GM18870 (cell line): ENCODE results near the gene MNT.
A peak's percentile ranks its signal among the peaks of the same experiment; 100 is the strongest.

Experiments used
- ATAC-seq: cut with Tn5 transposase; IDR thresholded peaks from one replicate; pipeline ENCODE4 v1.9.1; 2021; ENCODE audit warnings: moderate library complexity; ENCODE audit not compliant: unreplicated experiment

Gene MNT

DNA sequence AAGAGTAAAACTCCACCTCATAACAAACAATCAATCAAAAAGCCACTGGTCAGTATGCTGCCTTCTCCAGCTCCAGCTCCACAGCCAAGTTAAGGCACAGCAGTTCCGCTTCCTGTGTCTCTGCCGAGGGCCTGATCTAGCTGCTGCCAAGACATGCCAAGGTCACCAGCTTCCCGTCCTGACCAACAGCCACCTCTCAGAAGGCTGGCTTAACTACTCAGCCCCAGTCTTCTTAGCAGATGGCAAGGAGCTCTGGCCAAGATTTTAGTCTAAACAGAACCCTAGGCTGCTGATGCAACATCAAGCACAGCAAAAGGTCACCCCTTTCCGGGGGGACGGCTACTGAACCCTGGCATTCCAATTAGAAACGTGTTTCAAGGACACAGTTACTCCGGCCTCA is 17.7 kb upstream of the MNT start:
- ATAC-seq, result no peak

DNA sequence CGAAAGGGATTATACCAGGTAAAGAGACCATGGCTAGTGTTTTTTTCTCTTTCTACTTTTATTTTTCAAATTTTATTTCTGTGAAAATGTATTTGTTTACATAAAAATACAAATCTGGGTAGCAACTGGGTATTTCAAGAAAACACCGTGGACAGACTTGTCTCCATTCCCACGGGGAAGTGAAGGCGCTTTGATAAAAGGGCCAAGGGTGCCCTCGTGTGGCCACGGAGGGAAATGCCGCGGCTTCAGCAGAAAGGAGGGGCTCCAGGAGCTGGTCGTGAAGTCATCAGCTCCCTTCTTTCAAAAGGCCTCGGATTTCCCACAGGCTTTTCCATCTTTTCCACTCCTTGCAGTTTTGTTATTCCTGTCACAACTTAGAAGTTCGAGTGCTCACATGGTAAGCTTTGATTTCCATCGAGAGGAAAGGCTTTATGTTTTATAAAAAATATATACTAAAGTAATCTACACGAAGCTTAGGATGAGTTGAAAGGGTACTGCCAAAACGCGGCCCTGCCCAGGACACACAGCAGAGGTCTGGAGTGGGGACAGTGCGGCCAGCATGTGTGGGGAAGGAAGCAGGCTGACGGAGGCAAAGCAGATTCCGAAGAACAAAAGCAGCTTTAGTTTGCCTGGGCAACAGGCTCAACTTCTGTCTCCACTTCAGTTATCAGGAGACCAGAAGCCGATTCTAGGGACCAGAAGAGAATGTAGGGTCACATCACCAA is 15.3 kb upstream of the MNT start:
- ATAC-seq, result no peak

DNA sequence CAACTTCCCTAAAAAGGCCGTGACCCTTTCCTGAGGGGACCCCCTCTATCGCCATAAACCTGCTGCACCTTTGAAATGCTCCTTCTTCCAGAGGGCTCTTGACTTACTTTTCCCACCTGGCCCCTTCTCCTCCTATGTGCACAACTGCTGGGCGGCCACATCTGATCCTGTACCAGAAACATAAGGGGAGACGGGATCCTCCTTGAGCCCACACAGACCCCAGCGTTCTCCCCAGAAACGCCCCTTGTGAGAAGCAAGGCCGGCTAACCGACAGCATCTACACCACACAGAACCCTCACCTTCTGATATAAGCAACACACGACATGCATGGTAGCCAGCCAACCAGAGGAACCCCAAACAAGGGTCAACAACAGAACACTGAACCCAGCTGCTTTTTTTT is 14.2 kb upstream of the MNT start:
- no peak for ATAC-seq

DNA sequence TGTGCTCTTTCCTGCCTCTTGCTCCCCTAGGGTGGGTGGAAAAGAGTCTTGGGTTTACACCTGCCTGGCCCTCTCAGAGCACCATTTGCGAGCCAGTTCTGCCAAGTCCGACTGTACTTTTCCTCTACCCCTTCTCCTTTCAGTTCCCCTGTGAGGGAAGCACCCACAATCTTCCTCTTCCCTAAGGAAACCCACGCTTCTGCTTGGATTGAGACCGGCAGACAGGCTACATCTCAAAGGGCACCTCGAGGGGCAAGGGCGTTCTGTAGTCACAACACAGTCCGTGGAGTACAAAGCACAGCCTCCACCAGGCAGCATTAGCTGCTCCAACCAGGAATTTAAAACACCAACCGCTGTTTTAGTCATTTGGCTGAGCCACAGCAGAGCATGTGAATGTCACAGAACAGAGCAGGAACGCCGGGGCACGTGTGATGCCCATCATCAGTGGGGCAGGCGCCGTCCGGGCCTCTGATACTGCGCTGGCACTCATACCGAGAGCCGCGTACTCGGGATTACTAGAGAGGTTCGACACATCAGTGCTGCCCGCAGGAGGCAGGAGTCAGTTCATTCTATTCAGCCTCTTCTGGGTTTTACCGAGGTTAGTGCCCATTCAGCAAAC is 13.7 kb upstream of the MNT start:
- no peak for ATAC-seq

DNA sequence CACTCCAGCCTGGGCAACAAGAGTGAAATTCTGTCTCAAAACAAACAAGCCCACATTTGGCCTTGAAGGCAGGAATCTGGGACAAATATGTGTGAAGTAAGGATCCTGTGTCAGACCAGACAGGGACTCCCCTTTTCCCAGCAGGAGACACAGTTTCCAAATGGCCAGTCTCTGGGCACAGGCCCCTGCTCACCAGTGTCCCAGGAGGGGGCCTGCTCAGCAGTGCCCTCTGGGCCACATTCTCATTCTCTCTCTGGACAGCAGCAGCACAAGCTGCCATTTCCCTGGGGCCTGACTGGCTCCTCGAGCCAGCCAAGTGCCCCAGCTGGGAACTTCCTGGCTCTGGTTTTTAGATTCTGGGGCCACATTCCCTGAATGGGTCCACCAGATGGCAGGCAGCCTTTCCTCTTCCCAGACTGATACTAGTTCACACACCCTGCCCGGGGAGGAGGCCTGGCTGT is 11.7 kb upstream of the MNT start:
- ATAC-seq, result no peak

DNA sequence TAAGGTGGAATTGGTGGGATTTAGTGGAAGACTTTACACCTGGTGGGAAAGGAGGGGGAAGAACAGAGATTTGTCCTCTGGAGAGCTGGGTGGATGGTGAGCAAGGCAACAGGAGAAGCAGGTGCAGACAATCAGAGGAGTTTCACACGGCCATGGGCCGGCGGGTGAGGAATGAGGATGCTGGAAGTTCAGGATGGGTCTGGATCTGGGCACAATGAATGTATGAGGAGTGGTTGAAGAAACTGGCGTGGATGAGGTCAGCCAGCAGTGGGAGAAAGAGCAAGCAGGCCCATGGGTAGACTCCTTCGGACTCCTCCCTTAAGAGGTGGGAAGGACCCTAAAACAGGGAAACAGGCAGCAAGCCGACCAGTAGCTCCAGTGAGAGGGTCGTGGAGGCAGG is 10.1 kb upstream of the MNT start:
- no peak for ATAC-seq

DNA sequence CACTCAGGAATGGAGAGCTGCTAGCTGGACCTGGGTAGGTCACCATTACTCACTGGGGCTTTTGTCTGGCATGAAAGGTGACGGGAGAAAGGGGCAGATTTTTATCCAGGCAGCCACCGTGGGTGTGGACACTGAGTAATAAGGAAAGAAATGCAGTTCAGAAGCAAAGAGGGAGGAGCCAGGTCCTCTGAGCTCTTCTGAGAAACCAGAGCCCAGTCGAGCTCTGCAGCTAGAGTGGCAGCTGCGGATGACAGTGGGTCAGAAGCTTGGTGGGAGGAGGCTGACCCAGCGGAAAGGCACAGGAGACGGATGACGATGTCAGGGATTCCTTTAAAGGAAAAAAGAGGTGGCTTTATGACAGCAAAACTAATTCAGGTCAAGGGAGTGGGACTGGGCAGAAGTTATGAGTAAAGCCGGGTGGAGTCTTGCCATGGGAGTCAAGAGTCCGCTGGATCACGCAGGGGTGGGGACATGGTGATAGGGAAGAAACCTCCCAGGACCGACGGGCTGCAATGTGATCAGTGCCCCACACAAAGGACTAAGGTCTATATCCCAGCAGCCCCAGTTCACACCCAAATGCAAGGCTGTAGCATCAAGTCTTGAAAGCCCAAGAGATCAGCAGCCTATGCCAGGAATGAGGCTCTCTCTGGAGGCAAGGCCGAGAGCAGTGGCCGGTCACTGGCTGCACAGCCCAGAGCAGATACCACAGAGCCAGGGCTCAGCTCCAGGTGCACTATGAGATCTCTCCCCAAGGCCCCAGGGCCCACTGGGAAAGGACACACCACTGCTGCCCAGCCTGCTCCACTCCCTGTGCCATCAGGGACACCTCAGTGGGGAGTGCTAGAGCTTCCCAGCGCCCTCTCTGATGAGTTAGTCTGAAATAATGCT is 6.3 kb upstream of the MNT start:
- ATAC-seq, result no peak

DNA sequence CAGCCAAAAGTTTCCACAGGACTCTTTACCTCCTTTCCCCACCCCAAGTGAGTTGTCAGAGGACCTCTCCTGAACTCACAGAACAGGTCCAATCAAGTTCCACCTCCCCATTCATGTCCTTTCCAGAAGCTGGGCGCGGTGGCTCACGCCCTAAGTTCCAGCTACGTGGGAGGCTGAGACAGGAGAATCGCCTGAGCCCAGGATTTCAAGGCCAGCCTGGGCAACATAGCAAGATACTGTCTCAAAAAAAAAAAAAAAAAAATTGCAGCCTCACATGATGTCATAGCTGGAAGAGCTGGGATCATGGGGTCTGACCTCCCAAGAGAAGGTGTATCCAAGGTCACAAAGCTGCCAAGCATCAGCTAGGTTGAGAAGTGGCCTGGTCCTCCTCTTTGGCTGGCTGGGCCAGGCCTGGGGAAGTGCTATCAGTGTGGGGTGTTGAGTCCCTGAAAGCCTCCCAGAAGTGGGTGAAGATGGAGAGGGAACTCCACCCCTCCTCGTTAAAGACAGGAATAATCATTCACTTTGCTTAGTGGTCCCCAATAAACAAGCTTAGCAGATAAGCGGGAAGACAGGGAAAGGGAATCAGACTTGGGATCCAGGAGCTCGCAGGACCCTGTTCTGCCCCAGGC is 5.5 kb upstream of the MNT start:
- no peak for ATAC-seq

DNA sequence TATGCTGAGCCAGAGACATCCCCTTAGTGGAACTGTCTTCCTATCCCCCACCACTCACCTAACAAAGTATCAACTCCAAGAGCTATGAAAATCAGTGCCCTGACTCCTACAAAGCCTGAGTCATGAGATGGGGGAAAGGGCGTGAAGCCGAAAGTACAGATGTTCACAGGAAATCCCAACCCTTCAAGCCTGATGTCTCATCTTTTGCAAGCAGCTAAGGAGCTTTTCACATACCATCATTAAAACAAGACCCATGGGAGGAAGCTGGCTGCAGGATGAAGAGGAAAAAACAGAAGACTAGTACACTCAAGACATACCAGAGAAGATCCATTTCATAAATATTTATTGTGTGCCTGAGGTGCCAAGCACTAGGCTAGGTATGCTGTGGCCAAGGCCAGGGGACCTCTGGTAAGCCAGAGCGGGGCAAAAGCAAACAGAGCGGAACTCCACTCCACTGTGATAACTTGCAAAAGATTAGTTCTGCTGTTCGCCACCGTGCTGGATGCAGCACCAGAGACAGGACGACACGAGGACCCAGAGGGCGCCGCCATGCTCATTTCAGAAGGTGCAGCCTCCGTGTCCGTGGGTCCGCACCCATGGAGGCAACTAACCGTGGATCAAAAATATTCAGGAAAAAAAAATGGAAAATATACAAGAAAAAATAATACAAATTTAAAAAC is 4.5 kb upstream of the MNT start:
- ATAC-seq, result no peak

DNA sequence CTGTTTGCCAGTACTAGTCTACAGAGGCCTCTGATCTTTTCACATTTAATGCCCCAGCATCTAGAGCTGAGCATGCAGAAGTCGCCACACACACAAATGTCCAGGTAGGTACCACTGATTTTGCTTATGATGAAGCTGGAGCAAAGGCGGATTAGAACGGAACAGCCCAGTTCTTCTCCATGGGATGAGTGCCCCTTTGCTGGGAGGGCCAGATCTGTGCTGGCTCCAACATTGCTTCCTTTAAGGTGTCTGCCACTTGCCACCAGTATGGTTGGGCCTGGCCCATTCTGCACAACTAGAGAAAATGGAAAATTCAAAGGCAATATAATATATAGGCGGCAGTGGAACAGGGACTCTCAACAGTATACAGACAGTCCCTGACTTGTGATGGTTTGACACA is 2.2 kb upstream of the MNT start:
- ATAC-seq, result no peak

DNA sequence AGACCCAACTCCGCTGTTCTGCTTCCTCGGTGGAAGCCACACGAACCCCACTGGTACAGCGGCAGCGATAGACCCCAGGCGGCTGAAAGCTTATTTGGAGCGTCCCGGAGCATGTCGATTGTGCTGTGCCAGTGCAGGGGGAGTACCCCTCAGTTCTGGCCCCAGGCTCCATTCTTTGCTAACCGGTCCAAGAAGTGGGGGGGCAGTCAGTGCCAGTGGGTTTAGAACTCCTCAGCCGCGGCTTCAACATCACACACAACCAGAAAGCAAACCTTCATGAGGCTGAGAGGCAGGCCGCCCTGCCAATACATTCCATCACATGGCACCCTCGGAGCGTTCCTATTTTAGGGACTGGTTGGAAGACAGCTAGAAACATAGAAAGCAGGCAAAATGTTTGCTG is 1.7 kb upstream of the MNT start:
- no peak for ATAC-seq

DNA sequence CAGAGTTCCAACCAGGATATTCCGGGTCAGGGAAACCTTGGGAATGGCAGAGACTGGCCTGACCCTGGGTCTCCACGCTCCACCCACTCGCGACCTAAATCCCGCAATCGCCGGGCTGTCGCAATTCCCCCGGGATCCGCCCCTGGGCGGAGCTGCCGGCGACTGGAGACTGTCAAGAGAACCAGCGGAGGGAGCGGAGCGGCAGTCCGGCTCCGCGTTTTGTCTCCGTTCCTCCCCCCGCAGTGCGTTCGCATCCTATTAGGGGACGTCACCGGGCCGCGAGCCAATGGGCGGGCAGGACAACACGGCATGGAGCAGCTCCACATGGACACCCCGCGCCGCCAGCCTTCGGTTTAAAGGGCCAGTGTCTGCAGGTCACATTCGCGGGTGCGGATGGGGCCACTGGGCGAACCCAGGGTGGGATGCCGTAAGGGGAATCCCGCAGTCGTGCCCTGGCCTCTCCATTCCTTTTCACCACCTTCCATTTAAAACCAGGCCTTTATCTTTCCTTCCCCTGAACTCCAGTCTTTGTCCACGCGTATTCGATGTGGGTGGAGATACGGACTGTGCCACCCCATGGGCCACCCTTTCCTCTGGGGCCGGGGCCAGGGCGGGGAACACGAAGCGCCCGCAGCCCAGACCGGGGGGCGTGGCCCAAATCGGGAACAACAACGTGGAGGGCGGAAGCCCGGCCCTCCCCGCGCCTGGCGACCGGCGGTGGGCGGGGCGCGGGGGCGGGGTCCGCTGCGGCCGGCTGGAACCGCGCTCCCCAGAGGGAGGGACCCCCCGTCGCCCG is 764 bp upstream of the MNT start:
- ATAC-seq, result peak; percentile 44

DNA sequence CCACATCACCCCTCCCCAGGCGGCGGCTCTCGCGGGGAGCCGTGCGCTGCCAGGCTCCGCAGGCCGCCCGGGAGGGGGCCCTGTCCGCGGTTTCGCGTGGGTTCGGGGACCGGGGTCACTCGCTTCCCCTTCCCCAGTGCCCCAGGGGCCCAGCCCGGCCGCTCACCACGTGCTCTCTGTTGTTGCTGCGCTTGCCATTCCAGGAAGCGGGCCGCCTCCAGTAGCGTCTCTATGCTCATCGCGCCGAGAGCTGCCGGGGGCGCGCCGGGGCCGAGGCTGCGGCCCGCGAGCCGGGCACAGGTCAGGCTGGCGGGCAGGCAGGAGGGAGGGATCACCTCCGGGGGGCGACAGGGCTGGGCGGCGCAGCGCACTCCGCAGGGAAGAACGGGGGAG is 390 bp downstream of the MNT start:
- no peak for ATAC-seq

DNA sequence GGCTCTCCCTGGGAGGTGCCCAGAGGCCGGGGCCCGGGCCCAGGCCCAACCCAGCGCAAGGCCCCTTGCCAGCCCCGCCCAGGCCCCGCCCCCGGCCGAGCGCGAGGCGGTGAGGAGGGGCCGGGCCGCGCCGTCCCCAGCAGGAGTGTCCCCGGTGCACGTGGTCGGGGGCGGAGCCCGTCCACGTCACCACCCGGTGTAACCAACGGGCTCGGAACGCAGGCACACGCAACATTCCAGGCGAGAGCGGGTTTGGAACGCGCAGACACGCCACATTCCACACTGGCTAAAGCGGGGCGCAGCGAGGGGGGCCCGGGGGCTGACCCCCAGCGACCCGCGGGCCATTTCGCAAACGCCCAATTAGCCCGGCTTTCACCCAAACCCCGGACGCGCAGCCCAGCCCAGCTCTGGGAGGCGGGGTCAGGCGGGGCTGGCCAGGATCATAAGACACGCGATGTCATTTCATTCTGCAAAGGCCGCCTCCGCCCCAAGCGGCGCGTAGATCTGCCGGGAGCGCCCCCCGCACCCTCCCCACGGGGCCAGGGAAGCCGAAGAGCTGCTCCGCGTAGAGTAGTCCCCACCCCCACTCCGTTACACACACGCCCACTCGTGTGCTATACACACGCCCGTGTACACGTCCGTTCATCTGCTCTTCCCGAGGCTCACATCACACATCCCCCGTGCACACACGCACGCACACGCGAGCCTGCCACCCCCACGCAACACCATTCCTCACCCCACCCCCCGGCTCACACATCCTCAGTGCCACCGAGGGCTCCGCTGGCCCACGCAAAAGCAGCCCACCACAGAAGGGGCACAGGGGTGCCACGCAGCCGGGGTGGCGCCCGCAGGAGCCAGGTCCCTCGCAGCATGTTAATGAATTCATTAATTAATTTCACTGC is 1.0 kb downstream of the MNT start:
- peak; percentile 33 for ATAC-seq

DNA sequence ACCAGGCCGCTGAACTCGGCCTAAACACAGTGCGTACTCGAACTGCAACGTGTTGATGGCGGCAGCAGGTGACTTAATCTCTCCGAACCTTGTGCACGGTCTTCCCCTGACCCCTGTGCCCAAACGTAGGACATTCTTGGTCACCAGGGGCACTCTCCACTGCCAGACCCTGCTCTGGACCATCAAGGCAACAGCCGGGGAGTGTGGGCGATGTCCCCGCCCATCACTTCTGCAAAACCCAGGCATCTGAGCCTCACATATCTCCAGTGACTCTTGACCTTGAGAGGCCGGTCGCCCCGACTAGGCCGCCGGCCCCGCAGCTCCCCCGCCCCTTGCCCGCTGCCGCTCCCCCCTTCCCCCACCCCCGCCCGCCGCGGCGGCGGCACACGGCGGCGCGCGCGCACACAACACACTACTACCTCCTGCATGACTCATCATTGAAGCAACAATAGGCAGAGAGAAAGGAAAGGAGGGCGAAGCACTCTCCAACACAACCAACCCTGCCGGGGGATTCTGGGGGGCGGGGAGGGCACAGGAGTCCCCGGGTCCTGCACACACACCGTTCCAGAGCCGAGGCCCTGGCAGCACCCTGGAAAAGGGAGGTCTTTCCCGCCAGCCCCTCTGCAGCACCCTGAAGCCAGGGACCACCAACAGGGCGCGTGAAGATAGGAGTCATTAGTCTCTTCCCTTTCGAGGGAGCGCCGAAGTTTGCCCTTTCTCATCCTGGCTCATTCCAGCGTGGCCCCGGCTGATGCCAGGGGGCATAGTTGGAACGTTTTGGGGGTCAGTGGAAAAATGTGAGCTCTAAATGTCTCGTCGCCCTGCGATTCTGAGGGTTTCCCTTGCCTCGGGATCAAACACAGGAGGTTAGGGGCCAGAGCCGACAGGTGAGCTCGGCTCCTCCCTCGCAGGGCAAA is 1.9 kb downstream of the MNT start:
- no peak for ATAC-seq

DNA sequence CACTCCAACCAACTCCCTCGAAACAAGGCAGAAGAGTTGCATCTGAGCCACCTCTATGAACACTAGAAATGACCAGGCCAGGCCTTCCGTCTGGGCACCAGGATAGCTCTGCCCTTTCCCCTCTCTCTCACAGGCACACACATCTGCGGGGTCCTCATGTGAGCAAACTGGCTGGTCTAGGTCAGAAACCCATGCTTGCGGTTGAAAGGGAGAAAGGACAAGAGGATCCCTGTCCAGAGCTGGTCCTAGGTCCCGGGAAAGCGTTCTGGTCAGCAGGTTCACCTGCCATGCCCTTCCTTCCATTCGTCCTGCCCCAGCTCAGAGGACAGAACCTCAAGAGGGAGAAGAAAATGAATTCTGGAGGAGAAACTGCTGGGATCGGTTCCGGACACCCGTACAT is 2.7 kb downstream of the MNT start:
- no peak for ATAC-seq

DNA sequence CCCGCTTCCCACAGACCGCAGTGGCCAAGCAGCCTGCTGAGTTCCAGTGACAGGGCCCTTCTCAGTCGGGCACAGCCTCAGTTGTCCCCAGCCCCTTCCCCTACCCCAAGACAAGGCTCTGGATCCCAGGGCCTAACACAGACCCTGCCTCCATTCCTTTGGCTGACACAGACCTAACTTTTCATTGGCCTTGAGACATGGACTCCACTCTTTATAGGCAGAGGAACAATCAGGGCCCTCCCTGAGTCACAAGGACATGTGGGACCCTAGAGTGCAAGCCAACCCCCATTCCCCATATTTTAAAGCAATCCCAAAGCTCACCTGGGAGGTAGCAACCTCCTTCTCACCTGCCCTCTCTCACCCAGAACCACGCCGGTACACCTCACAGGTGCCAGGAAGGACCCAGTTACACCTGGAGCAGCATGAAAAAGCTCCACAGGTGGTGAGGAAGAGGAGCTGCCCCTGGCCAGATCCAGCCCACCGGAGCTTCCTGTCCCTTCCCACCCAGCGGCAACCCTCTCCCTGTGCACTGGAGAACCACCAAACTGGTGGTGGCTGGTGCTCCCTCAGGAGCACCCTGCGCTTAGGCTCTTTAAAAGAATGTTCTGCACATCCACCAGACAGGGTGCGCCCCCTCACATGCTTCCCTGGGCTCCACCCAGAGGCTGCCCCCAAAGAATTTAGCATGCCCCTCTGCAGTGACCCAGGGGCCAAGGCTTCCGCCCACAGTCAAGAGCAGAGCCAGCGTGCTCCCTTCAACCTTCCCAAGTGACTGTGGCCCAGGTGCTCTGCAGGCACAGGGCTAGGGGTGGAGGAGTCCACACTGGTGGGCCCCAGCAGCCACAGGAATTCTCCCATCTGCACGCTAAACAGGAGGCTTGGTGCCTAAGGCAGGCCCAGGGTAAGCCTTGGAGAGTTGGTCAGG is 3.4 kb downstream of the MNT start:
- ATAC-seq, result no peak
